GM12892 (cell line): ENCODE results near the gene SH2B2.

Experiments used
- POLR2A ChIP-seq: IDR thresholded peaks from 2 replicates; pipeline ENCODE4 v1.6.1; 2011; ENCODE audit warnings: low read depth, low read length, control low read depth
- POLR2AphosphoS5 ChIP-seq: IDR thresholded peaks from 2 replicates; pipeline ENCODE4 v1.6.1; 2011; ENCODE audit warnings: low read depth, low read length, control low read depth
- TAF1 ChIP-seq: IDR thresholded peaks from 2 replicates; pipeline ENCODE4 v1.6.1; 2011; ENCODE audit warnings: low read depth, mild to moderate bottlenecking, control low read depth, low read length, borderline replicate concordance

GRCh38 chr7:102275123-102275703, 11.5 kb upstream of the SH2B2 start:
- TF ChIP-seq POLR2A (no peak), TAF1 (no peak), POLR2AphosphoS5 (no peak)
